ENCODE results near the gene SMIM20. TPM values are rescaled to one million over a fixed set of nuclear protein-coding genes. Genes with fewer than 3 reads are reported as not detected.

The SMIM20 gene
- total and polyA plus RNA-seq, 9 of the 15 experiments (the other 6 are each of a cell fraction or from before 2014, with no cell fraction given): 25.1 to 51.0 (median 38.9) TPM

GRCh38 chr4:25913851-25914669, at the start of gene SMIM20 (continued):
- TF ChIP-seq MTA2 (IDR thresholded peaks at IDR 0.05; ENCODE audit: low read depth) (peak; percentile 81), FOXK2 (conservative IDR thresholded peaks at IDR 0.05 in 1 of 2, IDR thresholded peaks at IDR 0.05 in 1 of 2; ENCODE audit: low read depth in 2 of 2) (peak; percentile 60 to 75; a peak in 2 of 4 replicates), JUN (IDR thresholded peaks at IDR 0.05; ENCODE audit: borderline replicate concordance, low read depth, low read length) (peak; percentile 15; the same call in 1 of the 2 replicates), JUN (CRISPR knock-in tag; IDR thresholded peaks at IDR 0.05; ENCODE audit: borderline replicate concordance) (no peak), RAD51 (IDR thresholded peaks at IDR 0.05; ENCODE audit: borderline replicate concordance, low read depth) (peak; percentile 52; the same call in 1 of the 2 replicates), NR2C2 (CRISPR knock-in tag; IDR thresholded peaks at IDR 0.05) (peak; percentile 98), NR2C2 (tag; IDR thresholded peaks at IDR 0.05) (peak; percentile 100), KAT2B (IDR thresholded peaks at IDR 0.05; ENCODE audit: low read depth, low read length) (no peak), ARID4B (CRISPR knock-in tag; IDR thresholded peaks at IDR 0.05) (no peak; the same call in 1 of the 2 replicates), HEY1 (CRISPR knock-in tag; IDR thresholded peaks at IDR 0.05; ENCODE audit: borderline replicate concordance) (no peak), YBX1 (IDR thresholded peaks at IDR 0.05) (no peak), MYC (IDR thresholded peaks at IDR 0.05; ENCODE audit: low read depth, low read length) (peak; percentile 97), MYC (CRISPR knock-in tag; IDR thresholded peaks at IDR 0.05; ENCODE audit: borderline replicate concordance, low read depth) (peak; percentile 90), SRSF3 (IDR thresholded peaks at IDR 0.05; ENCODE audit: insufficient read depth, low read length) (no peak), RBBP5 (IDR thresholded peaks at IDR 0.05; ENCODE audit: borderline replicate concordance, insufficient read depth, low read length, poor library complexity, severe bottlenecking) (peak; percentile 81), RREB1 (CRISPR knock-in tag; IDR thresholded peaks at IDR 0.05) (no peak), TARDBP (IDR thresholded peaks at IDR 0.05) (no peak)
